ENCODE measurements around the gene CACNA1S. TPM values are rescaled to one million over a fixed set of nuclear protein-coding genes. Genes with fewer than 3 reads are reported as not detected.

CACNA1S gene
- total RNA-seq, 1 experiment from 2014 or later = 0.24 TPM

DNA sequence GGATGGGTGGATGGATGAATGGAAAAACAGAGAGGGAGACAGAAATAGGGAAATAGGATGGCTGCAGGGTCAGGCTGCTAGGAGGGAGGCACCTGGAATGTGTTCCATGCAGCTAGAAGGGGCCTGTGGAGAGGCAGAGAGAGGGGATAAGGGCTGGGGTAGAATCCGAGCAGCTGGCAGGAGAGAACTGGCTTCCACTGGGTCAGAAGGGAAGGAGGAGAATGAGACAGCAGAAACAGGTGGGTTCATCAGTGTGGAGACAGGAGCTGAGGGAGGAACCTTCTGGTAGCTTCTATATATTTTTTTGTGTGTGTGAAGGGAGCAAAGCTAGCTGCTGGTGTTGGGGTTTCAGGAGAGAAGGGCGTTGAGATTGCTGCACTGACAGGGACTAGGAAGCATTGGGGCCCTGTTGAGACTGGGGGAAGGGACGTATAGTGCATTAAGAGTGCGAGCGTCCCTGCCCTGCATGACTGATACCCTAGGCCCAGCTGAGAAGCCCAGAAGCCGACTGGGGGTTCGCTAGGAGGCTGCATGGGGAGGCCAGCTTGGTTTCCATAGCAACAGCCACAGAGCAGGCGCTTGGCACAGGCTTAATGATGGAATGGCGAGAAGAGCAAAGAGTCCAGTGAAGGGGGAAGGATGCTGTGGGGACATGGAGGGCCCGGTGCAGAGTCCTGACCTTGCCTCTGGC is 73.9 kb downstream of the CACNA1S start:
- H3K36me3 ChIP-seq = no peaks in the 10 kb centered on the region
- H3K27ac ChIP-seq = no peak overlapping the region
- H3K9me3 ChIP-seq (replicated peaks) = no peaks in the 10 kb centered on the region
- peaks cover 18% of the 10 kb centered on the region for H3K27me3 ChIP-seq
- no peak overlapping the region for H3K4me3 ChIP-seq
- no peaks in the 10 kb centered on the region for H3K4me1 ChIP-seq
- DNase-seq = no peak

DNA sequence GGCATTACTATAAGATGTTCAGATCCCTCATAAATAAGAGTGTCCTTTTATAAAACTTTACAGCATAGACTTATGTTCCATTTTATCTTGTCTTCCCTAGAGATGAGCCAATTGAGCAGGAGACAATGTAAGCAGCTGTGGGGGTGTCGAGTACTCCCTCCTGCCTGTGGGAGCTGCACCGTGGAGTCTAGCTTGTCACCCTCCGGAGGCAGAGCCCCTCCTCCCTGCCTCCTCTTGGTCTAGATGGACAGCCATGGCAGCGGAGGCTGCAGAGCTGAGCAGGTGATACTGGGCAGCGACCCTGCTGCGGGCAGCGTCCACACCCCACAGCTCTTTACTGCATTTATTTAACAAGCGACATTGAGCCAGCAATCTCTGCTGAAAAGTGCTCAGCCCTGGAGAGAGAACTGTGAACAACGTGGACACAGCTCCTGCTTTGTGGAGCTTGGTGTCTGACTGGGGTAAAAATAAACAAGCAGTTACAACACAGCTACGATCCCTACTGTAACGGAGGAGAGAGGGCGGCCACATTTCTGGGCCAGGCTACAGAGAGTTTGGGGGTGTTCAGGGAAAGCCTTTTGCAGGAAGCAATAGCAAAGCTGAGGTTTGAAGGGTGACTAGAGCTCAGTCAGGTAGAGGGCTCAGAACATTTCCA is 75.9 kb downstream of the CACNA1S start:
- no peak overlapping the region for H3K4me3 ChIP-seq
- DNase-seq = no peak
- no peaks in the 10 kb centered on the region for H3K36me3 ChIP-seq
- no peaks in the 10 kb centered on the region for H3K9me3 ChIP-seq (replicated peaks)
- no peak overlapping the region for H3K27ac ChIP-seq
- H3K4me1 ChIP-seq = no peaks in the 10 kb centered on the region
- peaks cover 29% of the 10 kb centered on the region for H3K27me3 ChIP-seq

GRCh38 chr1:201034671-201035070 is 77.6 kb downstream of the CACNA1S start:
- peaks cover 31% of the 10 kb centered on the region for H3K27me3 ChIP-seq
- H3K9me3 ChIP-seq (replicated peaks) = no peaks in the 10 kb centered on the region
- H3K36me3 ChIP-seq = no peaks in the 10 kb centered on the region
- no peaks in the 10 kb centered on the region for H3K4me1 ChIP-seq
- DNase-seq = no peak
- no peak overlapping the region for H3K4me3 ChIP-seq
- H3K27ac ChIP-seq = no peak overlapping the region

DNA sequence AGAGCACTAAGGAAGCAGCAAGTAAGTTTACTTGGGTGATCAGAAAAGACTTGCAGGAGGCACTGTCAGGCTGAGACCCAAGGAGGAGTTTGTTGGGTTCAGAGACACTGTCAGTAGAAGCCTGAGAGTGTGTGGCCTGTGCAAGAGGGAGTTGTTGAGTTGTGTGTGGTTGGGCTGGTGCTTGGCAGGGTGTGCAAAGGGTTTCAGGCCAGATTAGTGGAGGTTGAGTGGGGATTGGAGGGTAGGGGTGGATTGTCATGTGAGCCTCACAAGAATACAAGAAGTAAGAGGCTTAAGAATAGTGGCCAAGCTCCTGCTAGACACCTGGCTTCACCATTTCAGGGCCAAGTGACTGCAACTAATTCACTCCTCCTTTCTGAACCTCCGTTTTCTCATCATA is 79.8 kb downstream of the CACNA1S start:
- H3K4me1 ChIP-seq = no peaks in the 10 kb centered on the region
- H3K27ac ChIP-seq = no peak overlapping the region
- H3K27me3 ChIP-seq = peaks cover 36% of the 10 kb centered on the region
- H3K9me3 ChIP-seq (replicated peaks) = no peaks in the 10 kb centered on the region
- no peak overlapping the region for H3K4me3 ChIP-seq
- no peaks in the 10 kb centered on the region for H3K36me3 ChIP-seq
- DNase-seq = no peak

- Histone ChIP-seq H3K27me3 (peaks cover 23% of the 10 kb centered on the region), H3K9me3 (replicated peaks) (no peaks in the 10 kb centered on the region), H3K4me3 (no peak overlapping the region), H3K36me3 (no peaks in the 10 kb centered on the region), H3K4me1 (0 out of 2 replicates have a peak, but pooled peaks cover 4% of the 10 kb centered on the region), H3K27ac (no peak overlapping the region)
- DNase-seq = no peak
These were observed 83.8 kb downstream of the CACNA1S start for GRCh38 chr1:201028461-201028889.

GRCh38 chr1:201026836-201027235 is 85.4 kb downstream of the CACNA1S start:
- Histone ChIP-seq H3K4me1 (peaks cover 11% of the 10 kb centered on the region; the same call in 1 of the 2 replicates), H3K27ac (no peak overlapping the region), H3K9me3 (replicated peaks) (no peaks in the 10 kb centered on the region), H3K36me3 (no peaks in the 10 kb centered on the region), H3K27me3 (peaks cover 24% of the 10 kb centered on the region), H3K4me3 (no peak overlapping the region)
- DNase-seq = no peak

DNA sequence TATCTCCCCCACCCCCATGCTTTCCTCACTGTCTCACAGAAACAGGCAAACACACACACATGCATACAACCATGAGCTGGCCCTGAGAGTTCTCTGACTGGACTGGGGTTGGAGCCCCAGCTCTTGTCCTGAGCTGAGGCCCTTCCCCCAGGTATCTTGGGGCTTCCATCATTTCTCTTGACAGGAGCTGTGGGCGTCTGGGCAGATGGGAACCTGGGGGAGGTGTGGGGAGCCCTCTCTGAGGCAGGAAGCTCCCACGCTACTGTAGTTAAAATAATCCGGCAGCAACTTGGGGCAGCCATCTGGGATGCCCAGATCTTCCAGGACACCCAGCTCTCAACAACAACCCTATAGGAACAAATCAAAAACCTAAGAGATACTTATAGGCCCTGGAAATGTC is 86.0 kb downstream of the CACNA1S start:
- Histone ChIP-seq H3K27me3 (peaks cover 18% of the 10 kb centered on the region), H3K4me1 (peaks cover 11% of the 10 kb centered on the region; the same call in 1 of the 2 replicates), H3K27ac (no peak overlapping the region), H3K36me3 (no peaks in the 10 kb centered on the region), H3K9me3 (replicated peaks) (no peaks in the 10 kb centered on the region), H3K4me3 (no peak overlapping the region)
- DNase-seq = no peak

DNA sequence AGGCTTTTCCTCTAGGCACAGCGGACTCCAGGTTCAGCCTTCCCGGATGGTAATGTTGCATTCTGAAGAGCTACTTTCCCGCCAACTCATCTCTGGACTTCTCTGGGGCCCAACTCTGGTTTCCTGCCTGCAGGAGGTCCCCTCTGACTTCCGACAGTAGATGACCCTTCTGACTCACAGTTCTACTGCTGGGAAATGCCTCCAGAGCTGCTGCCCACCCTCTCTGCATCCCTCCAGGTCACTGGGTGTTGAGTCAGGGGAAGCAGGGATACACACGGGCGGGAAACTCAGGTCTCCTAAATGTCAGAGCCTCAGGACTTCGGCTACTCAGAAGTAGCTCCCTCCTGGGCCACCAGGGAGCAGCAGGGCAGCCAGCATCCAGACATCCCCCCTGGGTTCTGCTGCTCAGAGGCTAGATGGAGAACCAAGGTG is 86.6 kb downstream of the CACNA1S start:
- Histone ChIP-seq H3K27ac (no peak overlapping the region), H3K9me3 (replicated peaks) (no peaks in the 10 kb centered on the region), H3K36me3 (no peaks in the 10 kb centered on the region), H3K27me3 (peaks cover 18% of the 10 kb centered on the region), H3K4me1 (peaks cover 11% of the 10 kb centered on the region; the same call in 1 of the 2 replicates), H3K4me3 (no peak overlapping the region)
- no peak for DNase-seq

- Histone ChIP-seq H3K9me3 (replicated peaks) (no peaks in the 10 kb centered on the region), H3K27ac (no peak overlapping the region)
These were observed 87.6 kb downstream of the CACNA1S start for GRCh38 chr1:201024625-201024998.

DNA sequence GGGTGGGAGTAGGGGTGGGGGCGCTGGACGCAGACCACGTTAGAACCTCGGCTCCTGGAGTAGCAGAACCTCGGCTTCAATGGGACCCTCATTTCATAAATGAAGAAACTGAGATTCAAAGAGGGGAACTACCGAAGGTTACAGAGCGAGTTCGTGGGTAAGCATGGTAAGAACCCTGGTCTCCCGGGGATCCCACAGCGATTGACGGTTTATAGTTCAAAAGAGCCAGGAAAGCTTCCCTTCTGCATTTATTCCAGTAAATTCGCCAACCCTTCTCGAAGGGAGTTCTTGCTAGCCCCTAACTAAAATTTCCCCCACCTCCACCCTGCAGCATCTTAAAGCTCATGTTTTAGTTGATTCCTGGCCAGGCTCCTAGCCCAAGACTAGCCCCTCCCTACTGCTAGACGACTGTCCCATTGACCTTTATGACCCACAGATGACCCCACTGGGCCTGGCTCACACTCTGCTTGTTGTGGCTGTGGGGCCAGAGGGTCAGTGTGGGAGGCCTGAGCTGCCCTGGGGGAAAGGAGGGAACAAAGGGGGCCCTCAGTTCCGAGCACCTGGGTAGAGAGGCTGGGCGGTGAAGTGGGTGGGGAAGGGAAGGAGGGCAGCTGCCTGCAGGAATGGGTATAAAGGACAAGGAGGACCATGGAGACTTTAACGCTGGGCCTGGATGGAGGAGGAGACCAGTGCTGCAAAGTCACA is 88.2 kb downstream of the CACNA1S start:
- H3K27me3 ChIP-seq = peaks cover 13% of the 10 kb centered on the region
- H3K9me3 ChIP-seq (replicated peaks) = no peaks in the 10 kb centered on the region
- H3K27ac ChIP-seq = no peak overlapping the region
- peaks cover 13% of the 10 kb centered on the region; the same call in 1 of the 2 replicates for H3K4me1 ChIP-seq
- DNase-seq = no peak
- H3K36me3 ChIP-seq = no peaks in the 10 kb centered on the region
- H3K4me3 ChIP-seq = no peak overlapping the region

More at GRCh38 chr1:201024625-201024998, 87.6 kb downstream of the CACNA1S start:
- DNase-seq = no peak
- Histone ChIP-seq H3K27me3 (peaks cover 18% of the 10 kb centered on the region), H3K4me1 (peaks cover 12% of the 10 kb centered on the region; the same call in 1 of the 2 replicates), H3K4me3 (no peak overlapping the region), H3K36me3 (no peaks in the 10 kb centered on the region)

DNA sequence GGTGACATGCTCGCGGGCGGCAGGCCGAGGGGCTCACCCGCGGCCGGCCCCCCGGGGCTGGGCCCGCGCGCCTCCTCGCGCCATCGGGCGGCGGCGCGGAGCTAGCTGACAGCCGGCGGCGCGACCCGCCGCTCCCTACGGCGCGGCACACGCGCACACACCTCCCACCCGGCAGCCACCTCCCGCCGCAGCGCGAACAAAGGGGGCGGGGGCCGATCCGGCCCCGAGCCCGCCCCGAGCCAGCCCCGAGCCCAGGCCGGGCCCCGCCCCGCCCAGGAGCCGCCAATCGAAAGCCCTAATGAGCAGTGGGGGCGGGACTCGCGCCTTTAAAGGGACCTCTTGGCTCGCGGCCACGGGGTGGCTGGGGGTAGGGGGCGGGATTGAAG is 88.7 kb downstream of the CACNA1S start, which contains the start of gene KIF21B:
Gene KIF21B (minus strand): TSS at position 198 of the 386 bp plus-strand sequence. CDS start 331 bp downstream, outside the sequence.
- H3K27me3 ChIP-seq = peaks cover 9% of the 10 kb centered on the region
- H3K27ac ChIP-seq = no peak within 1 kb of the TSS
- no peaks in the 10 kb centered on the region for H3K36me3 ChIP-seq
- peak within 1 kb of the TSS; percentile 59 for H3K4me3 ChIP-seq
- H3K9me3 ChIP-seq (replicated peaks) = no peaks in the 10 kb centered on the region
- peaks cover 13% of the 10 kb centered on the region; the same call in 1 of the 2 replicates for H3K4me1 ChIP-seq
- peak; percentile 82 to 89 for DNase-seq

- DNase-seq = no peak
- H3K4me1 ChIP-seq = peaks cover 14% of the 10 kb centered on the region; the same call in 1 of the 2 replicates
These were observed 89.3 kb downstream of the CACNA1S start for GRCh38 chr1:201022820-201023516.

GRCh38 chr1:201022493-201022819 is 89.8 kb downstream of the CACNA1S start:
- no peak for DNase-seq
- H3K4me1 ChIP-seq = peaks cover 19% of the 10 kb centered on the region
- no peak overlapping the region for H3K27ac ChIP-seq
- no peaks in the 10 kb centered on the region for H3K36me3 ChIP-seq
- H3K4me3 ChIP-seq = peak overlapping the region; percentile 59
- H3K9me3 ChIP-seq (replicated peaks) = no peaks in the 10 kb centered on the region
- peaks cover 9% of the 10 kb centered on the region for H3K27me3 ChIP-seq

More at GRCh38 chr1:201022820-201023516, 89.3 kb downstream of the CACNA1S start:
- H3K9me3 ChIP-seq (replicated peaks) = no peaks in the 10 kb centered on the region
- peak overlapping the region; percentile 59 for H3K4me3 ChIP-seq
- no peaks in the 10 kb centered on the region for H3K36me3 ChIP-seq
- H3K27ac ChIP-seq = no peak overlapping the region
- H3K27me3 ChIP-seq = peaks cover 9% of the 10 kb centered on the region

DNA sequence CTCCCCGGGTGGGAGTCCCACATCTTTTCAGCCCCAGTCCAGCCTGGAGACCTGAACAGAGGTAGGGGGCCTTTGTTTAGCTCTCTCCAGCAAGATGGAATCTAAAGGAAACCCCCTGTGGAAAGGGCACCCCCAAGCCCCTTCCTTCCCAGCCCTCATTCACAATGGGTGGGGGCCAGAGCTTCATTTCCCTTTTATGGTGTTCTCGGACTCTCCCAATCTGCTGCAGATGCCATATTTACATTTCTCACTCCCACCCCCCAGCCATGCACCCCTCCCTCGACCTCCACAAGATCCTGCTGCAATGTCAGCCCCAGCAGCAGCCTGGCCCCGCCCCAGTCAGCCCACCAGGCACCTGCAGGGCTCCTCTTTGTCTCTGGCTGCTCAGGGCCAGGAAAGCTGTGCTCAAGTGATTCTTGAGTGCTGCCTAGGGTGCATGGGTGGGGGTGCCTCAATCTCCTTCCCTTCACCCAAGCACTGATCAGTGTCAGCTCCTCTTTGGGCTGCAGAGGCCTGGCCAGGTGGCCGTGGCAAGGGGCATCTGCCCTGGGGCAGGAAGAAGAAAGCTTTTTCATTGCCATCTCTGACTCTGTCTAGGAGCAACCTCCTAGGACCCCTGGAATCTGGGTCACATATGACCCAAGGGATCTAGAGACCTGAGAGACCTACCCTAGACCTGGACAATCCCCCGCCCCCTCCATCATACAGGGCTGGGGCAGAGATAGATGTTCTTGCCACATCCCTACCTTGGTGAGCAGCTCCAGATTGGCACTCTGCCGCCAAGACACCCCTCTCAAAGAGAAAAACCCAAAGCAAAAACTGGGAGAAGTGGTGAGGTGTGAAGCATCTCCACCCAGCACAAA is 90.4 kb downstream of the CACNA1S start:
- no peaks in the 10 kb centered on the region for H3K9me3 ChIP-seq (replicated peaks)
- peaks cover 7% of the 10 kb centered on the region for H3K27me3 ChIP-seq
- H3K27ac ChIP-seq = no peak overlapping the region
- H3K4me1 ChIP-seq = peaks cover 25% of the 10 kb centered on the region
- no peaks in the 10 kb centered on the region for H3K36me3 ChIP-seq
- H3K4me3 ChIP-seq = no peak overlapping the region
- DNase-seq = no peak
